ENCODE measurements around the gene MNX1.

The MNX1 gene

GRCh38 chr7:157014635-157015555, 4.4 kb upstream of the MNX1 start:
- DNase-seq = no peak

GRCh38 chr7:157013602-157014549, 3.4 kb upstream of the MNX1 start:
- DNase-seq = no peak

- DNase-seq = no peak
Measured at GRCh38 chr7:157013101-157013500, 2.6 kb upstream of the MNX1 start.

GRCh38 chr7:157012113-157012547, 1.7 kb upstream of the MNX1 start:
- DNase-seq = no peak

GRCh38 chr7:157011333-157012112, 1.1 kb upstream of the MNX1 start:
- no peak for DNase-seq

- no peak for DNase-seq
Measured at GRCh38 chr7:157009778-157010587, 480 bp downstream of the MNX1 start.

GRCh38 chr7:157009170-157009777, 1.2 kb downstream of the MNX1 start:
- no peak for DNase-seq

GRCh38 chr7:157008206-157009169, 2.0 kb downstream of the MNX1 start:
- DNase-seq = no peak

GRCh38 chr7:157007470-157008066, 2.9 kb downstream of the MNX1 start:
- no peak for DNase-seq

GRCh38 chr7:157006829-157007469, 3.5 kb downstream of the MNX1 start:
- no peak for DNase-seq

- DNase-seq = no peak
Measured at GRCh38 chr7:157006205-157006747, 4.2 kb downstream of the MNX1 start.

- DNase-seq = no peak
Measured at GRCh38 chr7:157005456-157006204, 4.8 kb downstream of the MNX1 start.

GRCh38 chr7:157004521-157005455, 5.7 kb downstream of the MNX1 start:
- no peak for DNase-seq

GRCh38 chr7:157003756-157004520, 6.5 kb downstream of the MNX1 start:
- DNase-seq = no peak

- no peak for DNase-seq
Measured at GRCh38 chr7:157003445-157003755, 7.1 kb downstream of the MNX1 start.

GRCh38 chr7:157002819-157003421, 7.5 kb downstream of the MNX1 start:
- no peak for DNase-seq
